HEK293 (cell line): ENCODE results near the gene ATP10A.
A peak's percentile ranks its signal among the peaks of the same experiment; 100 is the strongest.

Source experiments
- CTCF ChIA-PET: fragments of 350-600 bp; formaldehyde crosslinking; extraction: SDS; loops from one replicate; lab custom pipeline; 2021; ENCODE audit warnings: antibody characterized with exemption; lab: Yijun Ruan, JAX
- POLR2A ChIA-PET: fragments of 300-600 bp; formaldehyde crosslinking; extraction: SDS; loops from one replicate; lab custom pipeline; 2020; ENCODE audit warnings: antibody characterized with exemption, inconsistent platforms; lab: Yijun Ruan, JAX
- H3K27ac ChIP-seq: fragments of 200-500 bp; sonication (Bioruptor generic); 2 replicates; pipeline ENCODE4 v1.5.1; 2014; ENCODE audit warnings: low read depth, low read length, control low read depth, inconsistent platforms; ENCODE audit errors: extremely low read depth
- H3K36me3 ChIP-seq, 2 experiments: fragments of 200-500 bp in 1 of 2; sonication (Bioruptor generic) in 1 of 2; 1 replicate in 1 of 2; 2 replicates in 1 of 2; pipeline ENCODE4 v1.5.1; 2014 to 2017; ENCODE audit warnings: inconsistent platforms in 2 of 2, low read length in 2 of 2; ENCODE audit not compliant: control insufficient read depth in 2 of 2, insufficient read depth in 1 of 2
- H3K4me1 ChIP-seq: fragments of 200-500 bp; sonication (Bioruptor generic); 2 replicates; pipeline ENCODE4 v1.5.1; 2014; ENCODE audit warnings: mild to moderate bottlenecking, low read length, inconsistent platforms; ENCODE audit not compliant: control insufficient read depth, insufficient read depth
- H3K4me3 ChIP-seq: 2 replicates; pipeline ENCODE4 v1.5.1; 2011; ENCODE audit warnings: low read depth, mild to moderate bottlenecking, control low read depth, low read length, moderate library complexity
- H3K9me3 ChIP-seq: fragments of 200-500 bp; sonication (Bioruptor generic); 2 replicates; pipeline ENCODE4 v1.5.1; 2014; ENCODE audit warnings: low read depth, low read length, inconsistent platforms; ENCODE audit not compliant: control insufficient read depth, insufficient read depth
- SCRT2 ChIP-seq: fragments of 450-650 bp; formaldehyde crosslinking; IDR thresholded peaks from 2 replicates; pipeline ENCODE4 v1.5.1; 2016; ENCODE audit warnings: missing biosample characterization, missing genetic modification characterization
- WT1 ChIP-seq: fragments of 450-650 bp; formaldehyde crosslinking; IDR thresholded peaks from 2 replicates; pipeline ENCODE4 v1.5.1; 2016; ENCODE audit warnings: missing biosample characterization, missing genetic modification characterization
- ZFP37 ChIP-seq: fragments of 450-650 bp; formaldehyde crosslinking; IDR thresholded peaks from 2 replicates; pipeline ENCODE4 v1.5.1; 2016; ENCODE audit warnings: missing biosample characterization, missing genetic modification characterization
- ZNF2 ChIP-seq: fragments of 450-650 bp; formaldehyde crosslinking; IDR thresholded peaks from 2 replicates; pipeline ENCODE4 v1.5.1; 2016; ENCODE audit warnings: missing biosample characterization, missing genetic modification characterization
- ZNF324 ChIP-seq: fragments of 450-650 bp; formaldehyde crosslinking; IDR thresholded peaks from 2 replicates; pipeline ENCODE4 v1.5.1; 2016; ENCODE audit warnings: missing biosample characterization, missing genetic modification characterization
- ZNF350 ChIP-seq: fragments of 450-650 bp; formaldehyde crosslinking; IDR thresholded peaks from 2 replicates; pipeline ENCODE4 v1.5.0; 2017; ENCODE audit warnings: missing biosample characterization, mild to moderate bottlenecking, missing genetic modification characterization
- ZNF654 ChIP-seq: fragments of 450-650 bp; formaldehyde crosslinking; IDR thresholded peaks from 2 replicates; pipeline ENCODE4 v1.5.1; 2016; ENCODE audit warnings: low read depth, missing biosample characterization, missing genetic modification characterization
- ZNF777 ChIP-seq: fragments of 450-650 bp; formaldehyde crosslinking; IDR thresholded peaks from 2 replicates; pipeline ENCODE4 v1.5.1; 2017; ENCODE audit warnings: missing biosample characterization, missing genetic modification characterization, borderline replicate concordance
- TF ChIP-seq, protein P1 (sequence below): fragments of 450-650 bp; formaldehyde crosslinking; conservative IDR thresholded peaks from 2 replicates; pipeline ENCODE4 v1.5.1; 2016; ENCODE audit warnings: low read depth, missing biosample characterization, missing genetic modification characterization
- TF ChIP-seq, protein P2 (sequence below): fragments of 450-650 bp; formaldehyde crosslinking; IDR thresholded peaks from 2 replicates; pipeline ENCODE4 v1.5.1; 2016; ENCODE audit warnings: missing biosample characterization, missing genetic modification characterization
- TF ChIP-seq, protein P3 (sequence below): fragments of 450-650 bp; formaldehyde crosslinking; IDR thresholded peaks from 2 replicates; pipeline ENCODE4 v1.5.1; 2016; ENCODE audit warnings: missing biosample characterization, missing genetic modification characterization
- TF ChIP-seq, protein P4 (sequence below): fragments of 450-650 bp; formaldehyde crosslinking; IDR thresholded peaks from 2 replicates; pipeline ENCODE4 v1.5.1; 2016; ENCODE audit warnings: missing biosample characterization, missing genetic modification characterization
- TF ChIP-seq, protein P5 (sequence below): fragments of 450-650 bp; formaldehyde crosslinking; IDR thresholded peaks from 2 replicates; pipeline ENCODE4 v1.5.1; 2016; ENCODE audit warnings: missing biosample characterization, missing genetic modification characterization

ATP10A gene

DNA sequence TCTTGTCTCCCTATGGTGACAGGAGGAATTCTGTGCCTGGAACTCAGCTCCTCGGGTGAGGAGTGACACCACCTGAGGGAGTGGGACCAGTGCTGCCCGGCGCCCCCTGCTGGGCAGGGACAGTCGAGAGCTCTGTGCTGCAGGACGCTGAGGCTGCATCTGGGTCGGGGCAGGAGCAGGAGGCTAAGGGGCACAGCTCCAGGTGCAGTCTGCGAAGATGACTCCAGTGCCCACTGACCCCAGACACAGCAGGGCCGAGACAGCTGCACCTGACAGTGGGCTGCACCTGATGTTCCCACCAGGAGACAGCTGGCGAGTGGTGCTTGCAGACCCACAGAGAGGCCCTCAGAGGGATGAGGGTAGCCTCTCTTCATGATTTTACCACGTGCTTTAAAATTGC, 152.9 kb downstream of the ATP10A start:
- ChIA-PET POLR2A (no interaction called here), CTCF (interaction anchor here (0.6 to 2.9 kb wide), 23 partner anchors 9 to 1097 kb away, joined by 3 to 19 read pairs (median 4); no protein-coding TSS in a partner anchor)

More for the DNA sequence above, 152.9 kb downstream of the ATP10A start:
- Histone ChIP-seq H3K36me3 (no peaks in the 10 kb centered on the region), H3K4me1 (no peaks in the 10 kb centered on the region), H3K27ac (no peak overlapping the region), H3K4me3 (no peak overlapping the region), H3K9me3 (no peaks in the 10 kb centered on the region)
- TF ChIP-seq, protein P1, sequence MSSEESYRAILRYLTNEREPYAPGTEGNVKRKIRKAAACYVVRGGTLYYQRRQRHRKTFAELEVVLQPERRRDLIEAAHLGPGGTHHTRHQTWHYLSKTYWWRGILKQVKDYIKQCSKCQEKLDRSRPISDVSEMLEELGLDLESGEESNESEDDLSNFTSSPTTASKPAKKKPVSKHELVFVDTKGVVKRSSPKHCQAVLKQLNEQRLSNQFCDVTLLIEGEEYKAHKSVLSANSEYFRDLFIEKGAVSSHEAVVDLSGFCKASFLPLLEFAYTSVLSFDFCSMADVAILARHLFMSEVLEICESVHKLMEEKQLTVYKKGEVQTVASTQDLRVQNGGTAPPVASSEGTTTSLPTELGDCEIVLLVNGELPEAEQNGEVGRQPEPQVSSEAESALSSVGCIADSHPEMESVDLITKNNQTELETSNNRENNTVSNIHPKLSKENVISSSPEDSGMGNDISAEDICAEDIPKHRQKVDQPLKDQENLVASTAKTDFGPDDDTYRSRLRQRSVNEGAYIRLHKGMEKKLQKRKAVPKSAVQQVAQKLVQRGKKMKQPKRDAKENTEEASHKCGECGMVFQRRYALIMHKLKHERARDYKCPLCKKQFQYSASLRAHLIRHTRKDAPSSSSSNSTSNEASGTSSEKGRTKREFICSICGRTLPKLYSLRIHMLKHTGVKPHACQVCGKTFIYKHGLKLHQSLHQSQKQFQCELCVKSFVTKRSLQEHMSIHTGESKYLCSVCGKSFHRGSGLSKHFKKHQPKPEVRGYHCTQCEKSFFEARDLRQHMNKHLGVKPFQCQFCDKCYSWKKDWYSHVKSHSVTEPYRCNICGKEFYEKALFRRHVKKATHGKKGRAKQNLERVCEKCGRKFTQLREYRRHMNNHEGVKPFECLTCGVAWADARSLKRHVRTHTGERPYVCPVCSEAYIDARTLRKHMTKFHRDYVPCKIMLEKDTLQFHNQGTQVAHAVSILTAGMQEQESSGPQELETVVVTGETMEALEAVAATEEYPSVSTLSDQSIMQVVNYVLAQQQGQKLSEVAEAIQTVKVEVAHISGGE, result no peak
- no peak for TF ChIP-seq ZNF350 (tag by site-specific recombination)
- no peak for TF ChIP-seq ZNF2 (tag by site-specific recombination)
- no peak for TF ChIP-seq ZNF777 (tag by site-specific recombination)
- TF ChIP-seq, protein P2, sequence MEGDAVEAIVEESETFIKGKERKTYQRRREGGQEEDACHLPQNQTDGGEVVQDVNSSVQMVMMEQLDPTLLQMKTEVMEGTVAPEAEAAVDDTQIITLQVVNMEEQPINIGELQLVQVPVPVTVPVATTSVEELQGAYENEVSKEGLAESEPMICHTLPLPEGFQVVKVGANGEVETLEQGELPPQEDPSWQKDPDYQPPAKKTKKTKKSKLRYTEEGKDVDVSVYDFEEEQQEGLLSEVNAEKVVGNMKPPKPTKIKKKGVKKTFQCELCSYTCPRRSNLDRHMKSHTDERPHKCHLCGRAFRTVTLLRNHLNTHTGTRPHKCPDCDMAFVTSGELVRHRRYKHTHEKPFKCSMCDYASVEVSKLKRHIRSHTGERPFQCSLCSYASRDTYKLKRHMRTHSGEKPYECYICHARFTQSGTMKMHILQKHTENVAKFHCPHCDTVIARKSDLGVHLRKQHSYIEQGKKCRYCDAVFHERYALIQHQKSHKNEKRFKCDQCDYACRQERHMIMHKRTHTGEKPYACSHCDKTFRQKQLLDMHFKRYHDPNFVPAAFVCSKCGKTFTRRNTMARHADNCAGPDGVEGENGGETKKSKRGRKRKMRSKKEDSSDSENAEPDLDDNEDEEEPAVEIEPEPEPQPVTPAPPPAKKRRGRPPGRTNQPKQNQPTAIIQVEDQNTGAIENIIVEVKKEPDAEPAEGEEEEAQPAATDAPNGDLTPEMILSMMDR (tag by site-specific recombination), result peak; percentile 51
- TF ChIP-seq WT1 (tag by site-specific recombination), result no peak
- TF ChIP-seq ZNF654 (tag by site-specific recombination), result 0 out of 2 replicates have a peak, but pooled peaks have one; percentile 10
- TF ChIP-seq SCRT2 (tag by site-specific recombination), result peak; percentile 34; the same call in 1 of the 2 replicates
- TF ChIP-seq, protein P3, sequence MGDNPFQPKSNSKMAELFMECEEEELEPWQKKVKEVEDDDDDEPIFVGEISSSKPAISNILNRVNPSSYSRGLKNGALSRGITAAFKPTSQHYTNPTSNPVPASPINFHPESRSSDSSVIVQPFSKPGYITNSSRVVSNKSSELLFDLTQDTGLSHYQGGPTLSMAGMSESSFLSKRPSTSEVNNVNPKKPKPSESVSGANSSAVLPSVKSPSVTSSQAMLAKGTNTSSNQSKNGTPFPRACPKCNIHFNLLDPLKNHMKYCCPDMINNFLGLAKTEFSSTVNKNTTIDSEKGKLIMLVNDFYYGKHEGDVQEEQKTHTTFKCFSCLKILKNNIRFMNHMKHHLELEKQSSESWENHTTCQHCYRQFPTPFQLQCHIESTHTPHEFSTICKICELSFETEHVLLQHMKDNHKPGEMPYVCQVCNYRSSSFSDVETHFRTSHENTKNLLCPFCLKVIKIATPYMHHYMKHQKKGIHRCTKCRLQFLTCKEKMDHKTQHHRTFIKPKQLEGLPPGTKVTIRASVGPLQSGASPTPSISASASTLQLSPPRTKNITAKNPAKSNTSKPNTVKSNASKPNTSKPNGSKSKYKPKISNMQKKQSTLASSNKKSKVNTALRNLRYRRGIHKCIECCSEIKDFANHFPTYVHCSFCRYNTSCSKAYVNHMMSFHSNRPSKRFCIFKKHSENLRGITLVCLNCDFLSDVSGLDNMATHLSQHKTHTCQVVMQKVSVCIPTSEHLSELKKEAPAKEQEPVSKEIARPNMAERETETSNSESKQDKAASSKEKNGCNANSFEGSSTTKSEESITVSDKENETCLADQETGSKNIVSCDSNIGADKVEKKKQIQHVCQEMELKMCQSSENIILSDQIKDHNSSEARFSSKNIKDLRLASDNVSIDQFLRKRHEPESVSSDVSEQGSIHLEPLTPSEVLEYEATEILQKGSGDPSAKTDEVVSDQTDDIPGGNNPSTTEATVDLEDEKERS (tag by site-specific recombination), result no peak
- TF ChIP-seq, protein P4, sequence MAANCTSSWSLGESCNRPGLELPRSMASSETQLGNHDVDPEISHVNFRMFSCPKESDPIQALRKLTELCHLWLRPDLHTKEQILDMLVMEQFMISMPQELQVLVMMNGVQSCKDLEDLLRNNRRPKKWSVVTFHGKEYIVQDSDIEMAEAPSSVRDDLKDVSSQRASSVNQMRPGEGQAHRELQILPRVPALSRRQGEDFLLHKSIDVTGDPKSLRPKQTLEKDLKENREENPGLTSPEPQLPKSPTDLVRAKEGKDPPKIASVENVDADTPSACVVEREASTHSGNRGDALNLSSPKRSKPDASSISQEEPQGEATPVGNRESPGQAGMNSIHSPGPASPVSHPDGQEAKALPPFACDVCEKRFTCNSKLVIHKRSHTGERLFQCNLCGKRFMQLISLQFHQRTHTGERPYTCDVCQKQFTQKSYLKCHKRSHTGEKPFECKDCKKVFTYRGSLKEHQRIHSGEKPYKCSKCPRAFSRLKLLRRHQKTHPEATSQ, result no peak
- TF ChIP-seq ZNF324 (tag by site-specific recombination), result no peak
- TF ChIP-seq, protein P5, sequence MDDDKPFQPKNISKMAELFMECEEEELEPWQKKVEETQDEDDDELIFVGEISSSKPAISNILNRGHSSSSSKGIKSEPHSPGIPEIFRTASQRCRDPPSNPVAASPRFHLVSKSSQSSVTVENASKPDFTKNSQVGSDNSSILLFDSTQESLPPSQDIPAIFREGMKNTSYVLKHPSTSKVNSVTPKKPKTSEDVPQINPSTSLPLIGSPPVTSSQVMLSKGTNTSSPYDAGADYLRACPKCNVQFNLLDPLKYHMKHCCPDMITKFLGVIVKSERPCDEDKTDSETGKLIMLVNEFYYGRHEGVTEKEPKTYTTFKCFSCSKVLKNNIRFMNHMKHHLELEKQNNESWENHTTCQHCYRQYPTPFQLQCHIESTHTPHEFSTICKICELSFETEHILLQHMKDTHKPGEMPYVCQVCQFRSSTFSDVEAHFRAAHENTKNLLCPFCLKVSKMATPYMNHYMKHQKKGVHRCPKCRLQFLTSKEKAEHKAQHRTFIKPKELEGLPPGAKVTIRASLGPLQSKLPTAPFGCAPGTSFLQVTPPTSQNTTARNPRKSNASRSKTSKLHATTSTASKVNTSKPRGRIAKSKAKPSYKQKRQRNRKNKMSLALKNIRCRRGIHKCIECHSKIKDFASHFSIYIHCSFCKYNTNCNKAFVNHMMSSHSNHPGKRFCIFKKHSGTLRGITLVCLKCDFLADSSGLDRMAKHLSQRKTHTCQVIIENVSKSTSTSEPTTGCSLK (tag by site-specific recombination), result no peak
- TF ChIP-seq ZFP37 (tag by site-specific recombination), result no peak
